HG02642 (cell line): ENCODE results near the gene DHRSX.
"Not testable (repeated sequence)": the region's sequence is repeated elsewhere in the genome, so short reads cannot be mapped to it uniquely, and the experiment has no call there.

Source experiments
- ATAC-seq: cut with Tn5 transposase; IDR thresholded peaks from one replicate; pipeline ENCODE4 v1.9.1; 2021; ENCODE audit warnings: mild to moderate bottlenecking; ENCODE audit not compliant: unreplicated experiment, poor library complexity

The DHRSX gene

DNA sequence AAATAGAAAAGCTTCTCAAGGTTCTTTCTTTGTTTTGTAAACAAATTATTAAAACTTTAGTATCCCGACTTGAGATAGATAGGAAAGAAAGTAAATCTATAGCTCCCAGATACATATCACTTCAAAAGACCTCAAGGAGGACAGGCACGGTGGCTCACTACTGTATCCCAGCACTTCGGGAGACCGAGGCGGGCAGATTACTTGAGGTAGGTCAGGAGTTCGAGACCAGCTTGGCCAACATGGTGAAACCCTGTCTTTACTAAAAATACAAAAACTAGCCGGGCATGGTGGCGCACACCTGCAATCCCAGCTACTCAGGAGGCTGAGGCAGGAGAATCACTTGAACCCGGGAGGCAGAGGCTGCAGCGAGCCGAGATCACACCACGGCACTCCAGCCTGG is 260.0 kb downstream of the DHRSX start:
- ATAC-seq: not testable (repeated sequence)

DNA sequence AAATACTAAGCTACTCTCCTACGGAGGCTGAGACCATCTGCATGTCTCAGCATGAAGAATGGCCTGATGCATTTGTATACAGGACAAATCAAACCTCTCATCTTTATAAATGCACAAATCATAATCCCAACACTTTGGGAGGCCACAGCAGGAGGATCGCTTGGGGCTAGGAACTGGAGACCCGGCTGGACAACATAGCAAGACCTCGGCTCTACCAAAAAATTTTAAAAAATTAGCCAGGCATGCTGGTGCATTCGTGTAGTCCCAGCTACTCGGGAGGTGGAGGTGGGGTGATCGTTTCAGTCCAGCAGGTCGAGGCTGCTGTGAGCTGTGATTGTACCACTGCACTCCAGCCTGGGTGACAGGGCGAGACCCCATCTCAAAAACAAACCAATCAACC is 262.8 kb downstream of the DHRSX start:
- no peak for ATAC-seq

DNA sequence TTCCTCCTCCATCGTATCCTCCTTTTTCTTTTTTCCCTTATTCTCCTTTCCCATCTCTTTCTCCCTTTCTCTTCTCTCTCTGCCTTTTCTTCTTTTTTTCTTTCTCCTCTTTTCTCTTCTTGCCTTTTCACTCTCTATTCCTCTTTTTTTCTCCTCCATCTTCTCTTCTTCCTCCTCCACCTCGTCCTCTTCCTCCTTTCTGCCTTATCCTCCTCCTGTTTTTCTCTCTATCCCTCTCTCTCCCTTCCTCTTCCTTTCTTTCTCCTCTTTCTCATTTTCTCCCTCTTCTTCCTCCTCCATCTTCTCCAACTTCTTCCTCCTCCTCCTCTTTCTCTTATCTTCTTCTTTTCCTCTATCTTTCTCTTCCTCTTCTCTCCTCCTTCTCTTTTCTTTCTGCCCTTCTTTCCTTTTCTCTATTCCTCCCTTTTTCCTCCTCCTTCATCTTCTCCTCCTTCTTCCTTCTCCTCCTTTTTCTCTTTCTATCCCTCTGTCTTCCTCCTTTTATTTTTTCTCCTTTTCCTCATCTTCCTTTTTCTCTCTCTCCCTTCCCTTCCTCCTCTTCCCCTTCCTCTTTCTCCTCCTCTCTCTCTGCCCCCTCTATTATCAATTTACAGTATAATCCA is 269.1 kb downstream of the DHRSX start:
- ATAC-seq: no peak

DNA sequence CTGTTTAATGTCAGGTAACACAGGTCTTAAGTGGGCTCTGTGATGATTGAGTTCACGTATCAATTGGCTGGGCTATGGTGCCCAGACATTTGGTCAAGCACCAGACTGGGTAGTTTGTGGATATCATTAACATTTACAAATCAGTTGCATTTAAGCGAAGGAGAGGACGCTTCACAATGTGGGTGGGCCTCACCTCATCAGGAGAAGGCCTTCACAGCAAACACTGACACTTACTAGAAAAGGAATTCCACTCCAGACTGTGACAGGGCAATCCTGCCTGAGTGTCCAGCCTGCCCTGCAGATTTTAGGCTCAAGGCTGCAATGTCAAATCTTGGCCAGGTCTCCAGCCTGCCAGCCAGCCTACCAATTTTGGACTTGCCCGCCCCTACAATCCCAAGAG is 270.3 kb downstream of the DHRSX start:
- no peak for ATAC-seq

DNA sequence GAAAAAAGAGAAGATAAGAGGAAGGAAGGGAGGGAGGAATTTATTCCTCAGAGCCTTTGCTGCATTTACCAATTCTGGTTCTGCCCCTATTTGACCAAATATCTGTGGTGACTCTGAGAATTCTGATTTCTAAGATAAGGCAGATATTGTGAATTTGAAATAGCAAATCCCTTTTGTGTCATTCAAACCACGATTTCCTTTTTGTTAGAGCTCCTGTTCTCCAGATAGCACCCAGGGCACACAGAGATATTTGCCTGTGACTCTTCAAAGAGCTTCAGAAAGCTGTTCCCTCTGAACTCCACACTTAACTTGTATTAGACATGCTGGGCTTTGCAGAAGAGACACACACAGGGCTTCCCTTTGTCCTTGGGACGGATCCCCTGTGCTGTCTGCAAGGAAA is 272.2 kb downstream of the DHRSX start:
- no peak for ATAC-seq

DNA sequence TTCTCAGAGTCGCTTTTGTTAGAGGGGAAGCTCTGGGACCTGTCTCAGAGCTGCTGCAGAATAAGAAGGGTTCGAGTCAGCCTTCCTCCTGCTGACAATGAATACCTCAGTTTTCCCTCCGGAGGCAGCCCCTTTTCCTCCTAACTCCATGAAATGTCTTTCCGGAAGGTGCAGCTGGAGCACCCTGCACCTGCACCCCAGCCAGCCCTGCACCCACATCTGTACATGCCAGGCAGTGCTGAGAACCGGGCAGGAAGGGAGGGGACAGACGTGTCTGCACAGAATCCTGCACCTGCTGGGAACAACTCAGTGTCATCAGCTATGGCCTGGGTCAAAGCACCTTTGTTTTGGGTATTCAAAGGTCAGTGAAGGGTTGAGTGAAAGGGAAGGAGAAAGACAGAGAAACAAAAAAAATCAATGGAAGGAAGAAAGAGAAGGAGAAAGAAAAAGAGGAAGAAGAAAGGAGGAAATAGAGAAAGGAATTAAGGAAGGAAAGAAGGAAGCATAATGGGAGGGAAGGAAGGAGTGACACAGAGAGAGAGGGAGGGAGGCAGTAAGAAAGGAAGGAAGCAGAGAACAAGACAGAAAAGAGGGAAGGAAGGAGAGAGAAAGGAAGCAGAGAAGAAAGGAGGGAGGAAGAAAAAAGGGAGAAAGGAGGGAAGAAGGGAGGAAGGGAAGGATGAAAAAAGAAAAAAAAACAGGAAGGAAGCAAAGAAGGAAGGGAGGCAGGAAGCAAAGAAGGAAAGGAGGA is 273.7 kb downstream of the DHRSX start:
- no peak for ATAC-seq

DNA sequence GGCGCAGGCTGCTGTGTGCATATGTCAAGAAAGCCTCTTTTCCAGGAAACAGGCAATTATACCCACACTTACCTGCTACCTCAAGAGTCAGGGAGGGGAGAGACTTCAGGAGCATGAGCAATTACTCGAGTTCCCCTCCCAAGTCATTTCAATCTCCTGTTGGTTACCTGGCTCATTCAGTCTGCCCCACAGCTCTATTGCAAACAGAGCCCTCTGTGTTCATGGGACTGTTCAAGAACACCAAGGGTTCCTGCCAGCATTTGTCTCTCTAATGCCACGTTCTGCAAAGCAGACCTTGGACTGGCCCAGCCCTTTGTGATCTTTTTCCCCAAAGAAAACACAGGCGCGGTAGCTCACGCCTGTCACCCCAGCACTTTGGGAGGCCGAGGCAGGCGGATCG is 274.6 kb downstream of the DHRSX start:
- ATAC-seq: no peak

DNA sequence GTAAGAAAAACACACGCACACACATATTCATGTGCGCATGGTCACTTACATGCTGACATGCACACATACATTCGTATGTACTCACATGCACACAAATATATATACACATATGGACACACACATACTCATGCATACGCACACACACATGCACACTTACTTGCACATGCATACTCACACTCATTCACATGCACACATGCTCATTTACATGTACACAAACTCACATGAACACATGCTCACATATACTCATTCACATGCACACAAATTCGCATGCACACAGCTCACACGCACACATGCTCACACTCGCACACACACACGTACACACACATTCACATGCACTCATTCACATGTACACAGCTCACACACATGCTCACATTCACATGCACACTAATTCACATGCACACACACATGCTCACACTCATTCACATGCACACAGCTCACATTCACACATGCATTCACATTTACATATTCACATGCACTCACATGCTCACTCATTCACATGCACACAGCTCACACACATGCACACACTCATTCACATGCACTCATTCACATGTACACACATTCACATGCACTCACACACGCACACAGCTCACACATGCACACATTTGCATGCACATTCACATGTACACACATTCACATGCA is 276.1 kb downstream of the DHRSX start:
- ATAC-seq: no peak

DNA sequence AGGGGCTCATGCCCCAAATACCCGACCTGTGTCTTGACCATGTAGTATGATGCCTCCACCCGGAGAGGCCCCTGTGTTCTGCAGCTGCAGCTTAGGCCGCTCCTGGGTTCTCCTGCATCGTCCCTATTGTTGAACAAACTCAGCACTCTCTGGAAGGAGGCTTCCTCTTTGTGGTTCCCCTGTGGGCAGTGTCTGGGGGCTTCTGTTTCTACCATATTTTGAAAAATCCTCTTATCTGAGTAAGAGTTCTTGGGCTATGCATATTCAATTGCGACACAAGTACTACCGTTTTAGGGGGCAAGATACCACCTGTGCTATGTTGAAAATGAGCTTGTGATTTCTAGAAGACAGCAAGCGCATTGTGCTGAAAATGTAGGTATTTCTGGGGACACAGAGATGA is 276.6 kb downstream of the DHRSX start:
- ATAC-seq: no peak

DNA sequence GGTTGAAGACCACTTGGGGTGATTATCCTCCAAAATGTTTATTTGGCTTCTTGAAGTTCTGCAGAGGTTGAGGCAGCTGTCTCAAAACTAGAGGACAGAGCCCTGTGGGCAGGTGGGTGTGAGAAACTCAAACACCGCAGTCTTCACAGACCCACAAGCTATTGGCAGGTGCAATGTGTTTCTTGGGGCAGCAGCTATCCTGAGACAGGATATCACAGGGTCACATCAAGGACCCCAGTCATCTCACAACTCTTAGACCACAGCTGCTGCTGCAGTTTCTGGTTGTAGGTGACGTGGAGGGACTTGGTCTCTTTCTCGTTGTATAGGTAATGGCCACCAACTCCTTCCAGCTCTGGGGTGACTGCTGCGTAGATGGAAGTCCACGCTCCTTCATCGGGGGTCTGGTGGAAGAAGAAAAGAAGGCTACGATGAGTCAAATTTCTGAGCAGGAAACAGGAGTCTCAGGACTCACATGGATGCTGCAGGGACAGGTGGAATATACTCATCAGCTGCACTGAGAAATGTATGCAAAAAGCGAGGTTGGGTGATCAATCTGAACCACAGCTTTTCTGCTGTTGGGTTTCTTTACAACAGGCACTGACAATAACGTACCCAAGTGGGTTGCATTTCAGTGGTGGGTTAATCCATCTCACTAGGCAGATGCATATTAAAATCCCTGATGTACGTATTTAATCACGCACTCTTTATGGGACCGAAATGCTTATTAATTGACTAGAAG is 279.8 kb downstream of the DHRSX start:
- ATAC-seq: no peak

DNA sequence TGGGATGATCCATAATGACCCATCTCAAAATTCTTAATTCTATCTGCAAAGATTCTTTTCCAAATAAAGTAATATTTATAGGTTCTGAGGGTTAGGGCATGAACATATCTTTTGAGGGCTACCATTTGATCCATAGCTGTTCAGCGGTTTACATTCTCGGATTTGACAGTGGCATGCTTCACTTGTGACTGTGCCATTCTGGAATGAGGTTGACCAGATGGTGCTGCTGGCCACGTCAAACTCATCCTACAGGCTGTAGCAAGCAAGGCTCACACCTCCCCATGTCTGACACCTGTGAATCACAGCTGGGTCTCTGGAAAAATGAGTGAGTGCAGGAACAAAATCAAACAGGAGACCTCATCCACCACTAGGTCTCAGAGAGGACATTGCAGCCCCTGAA is 280.5 kb downstream of the DHRSX start:
- no peak for ATAC-seq

DNA sequence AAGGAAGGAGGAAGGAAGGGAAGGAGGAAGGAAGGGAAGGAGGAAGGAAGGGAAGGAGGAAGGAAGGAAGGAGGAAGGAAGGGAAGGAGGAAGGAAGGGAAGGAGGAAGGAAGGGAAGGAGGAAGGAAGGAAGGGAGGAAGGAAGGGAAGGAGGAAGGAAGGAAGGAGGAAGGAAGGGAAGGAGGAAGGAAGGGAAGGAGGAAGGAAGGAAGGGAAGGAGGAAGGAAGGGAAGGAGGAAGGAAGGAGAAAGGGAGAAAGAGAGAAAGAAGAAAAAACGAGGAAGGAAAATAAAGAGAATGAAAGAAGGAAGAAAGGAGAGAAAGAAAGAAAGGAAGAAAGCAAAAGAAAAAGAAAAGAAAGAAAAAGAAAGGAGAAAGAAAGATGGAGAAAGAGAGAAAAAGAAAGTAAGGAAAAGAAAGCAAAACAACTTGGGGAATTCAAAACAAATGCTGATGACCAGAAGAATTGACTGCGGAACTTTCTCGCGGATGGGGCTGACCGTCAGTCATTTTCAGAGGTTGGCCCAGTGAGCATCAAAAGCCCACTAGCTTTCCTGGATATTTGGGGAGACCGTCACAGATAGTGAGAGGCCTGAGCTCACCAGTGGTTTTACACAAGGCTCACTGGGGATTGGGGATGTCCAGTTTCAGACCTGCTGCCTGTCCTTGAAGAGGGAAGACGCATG is 286.5 kb downstream of the DHRSX start:
- ATAC-seq: not testable (repeated sequence)

DNA sequence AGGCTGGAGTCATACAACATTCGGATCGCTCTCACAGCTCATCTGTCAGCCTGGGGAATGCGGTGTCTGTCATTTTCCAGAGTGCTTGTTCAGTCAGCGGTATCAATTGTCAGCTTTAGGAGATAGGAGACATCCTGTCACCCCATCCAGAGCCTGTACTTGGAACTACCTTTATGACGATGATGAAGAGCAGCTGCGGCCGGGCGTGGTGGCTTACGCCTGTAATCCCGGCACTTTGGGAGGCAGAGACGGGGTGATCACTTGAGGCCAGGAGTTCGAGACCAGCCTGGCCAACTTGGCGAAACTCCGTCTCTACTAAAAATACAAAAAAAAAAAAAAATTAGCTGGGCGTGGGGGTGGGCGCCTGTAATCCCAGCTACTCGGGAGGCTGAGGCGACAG is 289.1 kb downstream of the DHRSX start:
- ATAC-seq: not testable (repeated sequence)

DNA sequence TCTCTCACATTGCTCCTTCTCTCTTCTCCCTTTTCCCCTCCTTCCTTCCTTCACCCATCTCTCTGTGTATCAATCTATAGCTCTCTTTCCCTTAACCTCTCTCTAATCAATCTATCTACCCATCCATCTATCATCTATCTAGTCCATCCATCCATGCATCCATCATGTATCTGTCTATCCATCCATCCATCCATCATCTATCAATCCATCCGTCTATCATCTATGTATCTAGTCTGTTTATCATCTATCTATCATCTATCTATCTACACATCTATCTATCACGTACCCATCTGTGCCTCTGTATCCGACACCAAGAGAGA is 307.5 kb downstream of the DHRSX start:
- no peak for ATAC-seq

DNA sequence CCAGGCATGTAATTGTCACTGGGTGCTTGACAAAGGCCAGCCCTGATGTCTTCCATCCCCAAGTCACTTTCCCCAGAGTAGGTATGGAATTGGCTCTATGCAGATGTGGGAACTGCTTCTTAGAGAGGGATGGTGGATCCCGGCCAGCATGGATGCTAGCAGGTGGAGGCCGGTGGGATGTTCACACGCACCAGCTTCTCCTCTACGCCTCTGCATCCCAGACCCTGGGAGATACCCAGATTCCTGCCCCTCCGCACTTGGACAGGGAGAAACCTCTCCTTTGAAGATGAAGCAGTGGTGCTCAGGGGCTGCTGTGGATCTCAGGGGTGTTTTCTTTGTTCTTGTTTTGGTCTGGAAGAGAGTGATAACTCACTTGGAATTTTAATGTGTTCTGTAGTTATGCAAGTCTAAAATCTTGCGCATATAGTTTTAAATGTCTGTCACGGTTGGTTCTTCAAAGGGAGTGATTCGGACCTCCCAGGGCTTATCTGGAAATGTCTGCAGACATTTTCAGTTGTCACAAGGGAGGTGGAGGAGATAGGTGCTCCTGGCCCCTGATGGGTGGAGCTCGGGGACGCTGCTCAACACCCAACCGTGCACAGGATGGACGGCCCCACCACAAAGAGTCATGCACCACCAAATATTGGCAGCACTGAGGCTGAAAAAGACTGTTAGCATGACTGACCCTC is 308.0 kb downstream of the DHRSX start:
- no peak for ATAC-seq

DNA sequence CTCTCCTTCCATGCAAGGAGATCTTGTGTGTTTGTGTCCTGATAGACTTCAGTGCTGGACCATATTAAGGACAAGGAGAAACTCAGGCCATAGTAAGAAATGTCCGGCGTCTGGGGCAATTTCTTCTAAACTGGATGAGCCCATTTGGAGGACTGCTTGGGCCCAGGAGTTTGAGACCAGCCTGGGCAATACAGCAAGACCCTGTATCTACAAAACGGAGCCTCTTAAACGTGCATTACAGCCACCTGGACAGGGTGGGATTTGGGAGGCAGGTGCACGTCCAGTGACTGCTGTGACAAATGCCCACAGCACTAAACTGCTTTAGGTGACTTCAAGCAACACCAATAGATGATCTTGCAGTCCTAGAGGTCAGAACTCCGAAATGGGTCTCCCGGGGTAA is 311.9 kb downstream of the DHRSX start:
- ATAC-seq: no peak

DNA sequence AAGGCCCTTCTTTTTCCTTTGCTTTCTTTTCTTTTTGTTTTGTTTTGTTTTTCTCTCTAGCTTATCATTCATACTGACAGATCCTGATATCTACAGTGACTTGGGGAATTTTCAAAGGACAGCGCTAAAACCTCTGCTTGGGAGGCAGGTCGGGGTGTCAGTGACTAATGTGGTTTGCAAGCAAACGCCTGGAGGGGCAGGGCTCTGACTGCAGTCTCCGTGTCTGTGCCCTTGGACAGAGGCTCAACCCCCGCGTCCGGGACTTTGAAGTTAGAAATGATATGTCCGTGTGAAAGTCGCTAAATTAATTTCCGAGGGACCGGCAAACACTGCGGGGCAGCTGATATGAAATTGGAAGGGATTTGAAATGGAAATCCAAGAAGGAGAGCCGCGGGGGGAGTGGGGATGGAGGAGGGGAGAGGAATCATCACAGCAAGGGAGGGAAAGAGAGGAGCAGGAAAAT is 312.4 kb downstream of the DHRSX start:
- ATAC-seq: no peak

DNA sequence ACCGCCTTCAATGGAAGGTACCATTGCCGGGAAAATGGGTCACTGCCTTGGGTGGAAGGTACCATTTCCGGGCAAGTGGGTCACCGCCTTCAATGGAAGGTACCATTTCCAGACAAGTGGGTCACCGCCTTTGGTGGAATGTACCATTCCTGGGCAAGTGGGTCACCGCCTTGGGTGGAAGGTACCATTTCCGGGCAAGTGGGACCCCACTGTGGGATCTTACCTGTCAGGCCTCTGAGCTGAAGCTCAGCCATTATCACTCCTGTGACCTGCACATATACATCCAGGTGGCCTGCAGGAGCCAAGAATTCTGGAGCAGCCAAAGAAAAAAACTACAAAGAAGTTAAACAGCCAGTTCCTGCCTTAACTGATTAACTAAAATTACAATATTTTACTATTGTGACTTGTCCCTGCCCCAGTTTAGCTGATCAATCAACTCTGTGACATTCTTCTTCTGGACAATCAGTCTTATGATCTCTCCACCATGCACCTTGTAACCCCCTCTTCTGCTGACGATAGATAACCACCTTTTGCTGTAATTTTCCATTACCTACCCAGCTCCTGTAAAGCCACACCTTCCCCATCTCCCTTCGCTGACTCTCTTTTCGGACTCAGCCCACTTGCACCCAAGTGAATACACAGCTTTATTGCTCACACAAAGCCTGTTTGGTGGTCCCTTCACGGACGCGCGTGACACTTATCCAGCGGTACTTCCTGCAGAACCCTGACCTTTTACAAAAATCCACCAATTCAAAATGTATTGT is 313.2 kb downstream of the DHRSX start:
- no peak for ATAC-seq

DNA sequence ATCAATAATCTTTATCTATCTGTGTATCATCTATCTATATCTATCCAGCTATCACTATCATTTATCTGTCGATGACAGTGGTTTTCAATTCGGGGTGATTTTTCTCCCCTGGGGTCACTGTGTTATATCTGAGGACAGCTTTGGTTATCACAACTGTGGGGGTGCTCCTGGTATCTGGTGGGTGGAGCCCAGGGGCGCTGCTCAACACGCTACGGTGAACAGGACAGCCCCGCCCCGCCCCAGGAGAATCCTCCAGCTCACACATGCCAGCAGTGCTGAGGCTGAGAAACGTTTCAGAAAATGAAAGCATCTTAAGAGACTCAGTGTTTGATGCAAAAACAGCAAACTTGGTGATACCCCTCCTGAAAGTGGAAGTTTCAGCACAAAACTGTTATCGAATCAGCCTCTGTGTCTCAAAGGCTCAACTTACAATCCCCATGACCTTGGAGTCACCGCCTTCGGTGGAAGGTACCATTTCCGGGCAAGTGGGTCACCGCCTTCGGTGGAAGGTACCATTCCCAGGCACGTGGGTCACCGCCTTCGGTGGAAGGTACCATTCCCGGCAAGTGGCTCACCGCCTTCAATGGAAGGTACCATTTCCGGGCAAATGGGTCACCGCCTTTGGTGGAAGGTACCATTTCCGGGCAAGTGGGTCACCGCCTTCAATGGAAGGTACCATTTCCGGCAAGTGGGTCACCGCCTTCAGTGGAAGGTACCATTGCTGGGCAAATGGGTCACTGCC is 315.3 kb downstream of the DHRSX start:
- no peak for ATAC-seq
